HCT116 (cell line): ENCODE data around the gene SLC9C2. TPM values are rescaled to one million over a fixed set of nuclear protein-coding genes. Genes with fewer than 3 reads are reported as not detected.

ENCODE experiments used
- ATAC-seq: fragments of 200-7000 bp; cut with Tn5 transposase; 2 replicates; pipeline ENCODE4 v1.9.1; 2020; ENCODE audit warnings: mild to moderate bottlenecking, moderate library complexity
- BruUV-seq: library from RNA; stranded (reverse); fragments of 400-500 nt; replicated peaks from 2 replicates; lab custom pipeline; 2021; lab: Mats Ljungman, UMichigan
- CTCF ChIA-PET: fragments of 300-600 bp; sonication (Branson Sonifier 250); formaldehyde crosslinking; loops from one replicate; lab custom pipeline; 2021; ENCODE audit warnings: antibody characterized with exemption; lab: Charles Lee
- POLR2A ChIA-PET: fragments of 300-600, 350-600 bp; sonication (Branson Sonifier 250); formaldehyde crosslinking; loops from one replicate; lab custom pipeline; 2021; ENCODE audit warnings: antibody characterized with exemption; lab: Charles Lee
- RAD21 ChIA-PET, 2 experiments: fragments of 300-600 bp; sonication (Branson Sonifier 250); formaldehyde crosslinking; loops; one replicate each; lab custom pipeline; 2023; ENCODE audit warnings: low total read pairs in 2 of 2; ENCODE audit not compliant: uncharacterized antibody in 2 of 2, unreplicated experiment in 2 of 2, low non-redundant PET in 1 of 2; lab: Charles Lee
- DNase-seq: peaks from one replicate; pipeline ENCODE4 v3.0.0-alpha.2; 2010; ENCODE audit warnings: low read depth, low spot score
- H2AFZ ChIP-seq: fragments of 200-600 bp; shearing (Covaris generic), sonication (generic); 2 replicates; pipeline ENCODE4 v1.6.1; 2017; ENCODE audit warnings: low read depth, mixed run types, mixed read lengths, antibody characterized with exemption, low read length; ENCODE audit not compliant: poor library complexity, severe bottlenecking
- H3K27ac ChIP-seq: 2 replicates; pipeline ENCODE4 v1.5.1; 2012; ENCODE audit warnings: low read depth, low read length
- H3K27me3 ChIP-seq: fragments of 200-600 bp; sonication (generic); 2 replicates; pipeline ENCODE4 v1.6.1; 2016; ENCODE audit warnings: mixed run types, low read length, mixed read lengths; ENCODE audit not compliant: insufficient read depth
- H3K36me3 ChIP-seq, 2 experiments: fragments of 200-500 bp in 1 of 2; fragments of 200-600 bp in 1 of 2; sonication (Bioruptor generic) in 1 of 2; sonication (generic) in 1 of 2; 2 replicates each; pipeline versions ENCODE4 v1.5.1 to v1.6.1; 2014 to 2016; ENCODE audit warnings: low read length in 2 of 2, inconsistent platforms in 1 of 2, mixed read lengths in 1 of 2, mixed run types in 1 of 2; ENCODE audit not compliant: insufficient read depth in 2 of 2, control insufficient read depth in 1 of 2
- H3K4me1 ChIP-seq, 2 experiments: fragments of 200-600 bp in 1 of 2; sonication (generic) in 1 of 2; 2 replicates each; pipeline versions ENCODE4 v1.5.1 to v1.6.1; 2012 to 2017; ENCODE audit warnings: low read length in 2 of 2, inconsistent platforms in 1 of 2, mild to moderate bottlenecking in 1 of 2, mixed read lengths in 1 of 2, mixed run types in 1 of 2, moderate library complexity in 1 of 2; ENCODE audit not compliant: insufficient read depth in 2 of 2, control insufficient read depth in 1 of 2
- H3K4me2 ChIP-seq: fragments of 200-600 bp; sonication (generic); 2 replicates; pipeline ENCODE4 v1.6.1; 2017; ENCODE audit warnings: mixed run types, low read length, mixed read lengths
- H3K4me3 ChIP-seq, 2 experiments: fragments of 200-600 bp in 1 of 2; sonication (generic) in 1 of 2; replicated peaks in 1 of 2; 2 replicates each; pipeline ENCODE4 v1.5.1; 2011 to 2016; ENCODE audit warnings: low read length in 2 of 2, control low read depth in 1 of 2, low read depth in 1 of 2, mild to moderate bottlenecking in 1 of 2, mixed read lengths in 1 of 2, mixed run types in 1 of 2
- H3K79me2 ChIP-seq: fragments of 200-600 bp; sonication (generic); 2 replicates; pipeline ENCODE4 v1.6.1; 2017; ENCODE audit warnings: mild to moderate bottlenecking, mixed run types, low read length, moderate library complexity, mixed read lengths; ENCODE audit not compliant: insufficient read depth
- H3K9ac ChIP-seq: fragments of 200-600 bp; sonication (generic); 2 replicates; pipeline ENCODE4 v1.6.1; 2016; ENCODE audit warnings: low read length, mixed read lengths
- H3K9me2 ChIP-seq: fragments of 200-600 bp; sonication (generic), shearing (Covaris generic); 2 replicates; pipeline ENCODE4 v1.6.1; 2017; ENCODE audit warnings: mixed run types, mild to moderate bottlenecking, moderate library complexity; ENCODE audit not compliant: insufficient read depth
- H3K9me3 ChIP-seq, 2 experiments: fragments of 200-500 bp in 1 of 2; fragments of 200-600 bp in 1 of 2; sonication (Bioruptor generic) in 1 of 2; sonication (generic) in 1 of 2; 2 replicates each; pipeline ENCODE4 v1.6.1; 2014 to 2017; ENCODE audit warnings: low read length in 2 of 2, mixed read lengths in 2 of 2, inconsistent platforms in 1 of 2, low read depth in 1 of 2, mild to moderate bottlenecking in 1 of 2, mixed run types in 1 of 2, moderate library complexity in 1 of 2; ENCODE audit not compliant: control insufficient read depth in 1 of 2, insufficient read depth in 1 of 2
- H4K20me1 ChIP-seq: fragments of 200-600 bp; sonication (generic), shearing (Covaris generic); 2 replicates; pipeline ENCODE4 v1.6.1; 2017; ENCODE audit warnings: mixed run types, mild to moderate bottlenecking, moderate library complexity; ENCODE audit not compliant: insufficient read depth
- ATF3 ChIP-seq: IDR thresholded peaks from 2 replicates; pipeline ENCODE4 v1.6.1; 2012
- CBX3 ChIP-seq: IDR thresholded peaks from 2 replicates; pipeline ENCODE4 v1.6.1; 2012; ENCODE audit warnings: low read depth
- CEBPB ChIP-seq: IDR thresholded peaks from 2 replicates; pipeline ENCODE4 v1.6.1; 2012; ENCODE audit warnings: low read depth
- EGR1 ChIP-seq: IDR thresholded peaks from 2 replicates; pipeline ENCODE4 v1.6.1; 2012; ENCODE audit warnings: low read depth
- ELF1 ChIP-seq: IDR thresholded peaks from 2 replicates; pipeline ENCODE4 v1.6.1; 2012; ENCODE audit warnings: low read depth, borderline replicate concordance
- EZH2 ChIP-seq: fragments of 200-600 bp; sonication (generic); IDR thresholded peaks from 2 replicates; pipeline ENCODE4 v1.6.1; 2017; ENCODE audit warnings: antibody characterized with exemption, mixed run types
- FOSL1 ChIP-seq: IDR thresholded peaks from 2 replicates; pipeline ENCODE4 v1.6.1; 2012; ENCODE audit warnings: low read depth
- JUND ChIP-seq: IDR thresholded peaks from 2 replicates; pipeline ENCODE4 v1.6.1; 2012
- MAX ChIP-seq: IDR thresholded peaks from 2 replicates; pipeline ENCODE4 v1.6.1; 2012
- POLR2A ChIP-seq: IDR thresholded peaks from 2 replicates; pipeline ENCODE4 v1.7.0; 2011; ENCODE audit warnings: borderline replicate concordance; ENCODE audit not compliant: insufficient read depth, insufficient read length; ENCODE audit errors: extremely low read depth
- RAD21 ChIP-seq: IDR thresholded peaks from 2 replicates; pipeline ENCODE4 v1.6.1; 2012; ENCODE audit warnings: low read depth, mild to moderate bottlenecking
- SIN3A ChIP-seq: IDR thresholded peaks from 2 replicates; pipeline ENCODE4 v1.6.1; 2012; ENCODE audit warnings: low read depth
- SP1 ChIP-seq: IDR thresholded peaks from 2 replicates; pipeline ENCODE4 v1.6.1; 2012; ENCODE audit warnings: low read depth
- SRF ChIP-seq: IDR thresholded peaks from 2 replicates; pipeline ENCODE4 v1.6.1; 2012; ENCODE audit warnings: low read depth
- TCF7L2 ChIP-seq: IDR thresholded peaks from 2 replicates; pipeline ENCODE4 v1.7.0; 2011; ENCODE audit warnings: borderline replicate concordance, inconsistent platforms; ENCODE audit not compliant: insufficient read depth, insufficient read length; ENCODE audit errors: extremely low read depth
- YY1 ChIP-seq: IDR thresholded peaks from 2 replicates; pipeline ENCODE4 v1.6.1; 2011; ENCODE audit warnings: low read length, low read depth, moderate library complexity, mild to moderate bottlenecking; ENCODE audit not compliant: insufficient replicate concordance; ENCODE audit errors: extremely low read depth
- ZBTB33 ChIP-seq: IDR thresholded peaks from 2 replicates; pipeline ENCODE4 v1.6.1; 2011; ENCODE audit warnings: mild to moderate bottlenecking, low read length, moderate library complexity; ENCODE audit not compliant: insufficient replicate concordance; ENCODE audit errors: extremely low read depth
- ZNF274 ChIP-seq: fragments of 200-500 bp; sonication (Bioruptor generic); IDR thresholded peaks from 2 replicates; pipeline ENCODE4 v1.6.1; 2014; ENCODE audit warnings: mild to moderate bottlenecking, low read depth, low read length, inconsistent platforms
- intact Hi-C: fragments of 100-400 bp; cut with micrococcal nuclease; formaldehyde crosslinking; loops from 2 replicates; pipeline ENCODE4 v1.10.0; 2022
- total RNA-seq: library from RNA; stranded (reverse); gene quantifications from one replicate; pipeline ENCODE4 v1.2.1, GENCODE V29; 2021; ENCODE audit not compliant: unreplicated experiment

SLC9C2 gene
- total RNA-seq, 1 experiment from 2014 or later = not detected

GRCh38 chr1:173503391-173503790, 99.5 kb downstream of the SLC9C2 start:
- Histone ChIP-seq H3K4me3 (no peak overlapping the region), H3K4me2 (no peak overlapping the region), H3K27me3 (no peaks in the 10 kb centered on the region), H3K4me1 (peaks cover 9 to 19% of the 10 kb centered on the region in 2 experiments), H3K36me3 (no peaks in the 10 kb centered on the region), H3K9me3 (no peaks in the 10 kb centered on the region), H3K9ac (no peak overlapping the region)
- CTCF ChIA-PET = no interaction called here
- no TSS peak for BruUV-seq
- intact Hi-C loops = no loop called here
- RAD21 ChIA-PET = no interaction called here
- DNase-seq = no peak
- TF ChIP-seq FOSL1 (no peak), YY1 (no peak), SP1 (no peak), SIN3A (no peak), EZH2 (no peak), ZBTB33 (no peak)
- TF ChIP-seq, all 23 proteins: peak for 0
- POLR2A ChIA-PET = no interaction called here
- Histone ChIP-seq H2AFZ (no peak overlapping the region), H3K9me2 (no peaks in the 10 kb centered on the region), H3K27ac (no peak overlapping the region), H4K20me1 (no peaks in the 10 kb centered on the region), H3K79me2 (no peaks in the 10 kb centered on the region)
- ATAC-seq = no peak

- CTCF ChIA-PET = no interaction called here
- H3K27me3 ChIP-seq = no peaks in the 10 kb centered on the region
- POLR2A ChIA-PET = no interaction called here
- TF ChIP-seq SIN3A = no peak
- no peak for TF ChIP-seq ZNF274
- no peak for TF ChIP-seq POLR2A
- no peak for TF ChIP-seq FOSL1
- no peak for TF ChIP-seq ATF3
- TF ChIP-seq JUND = no peak
- TF ChIP-seq MAX = no peak
- TF ChIP-seq RAD21 = no peak
- TF ChIP-seq SRF = no peak
- TF ChIP-seq CEBPB = no peak
- TF ChIP-seq CBX3 = no peak
- TF ChIP-seq ELF1 = no peak
- TF ChIP-seq TCF7L2 = no peak
- no peak for TF ChIP-seq EZH2
- no peak for TF ChIP-seq ZBTB33
- TF ChIP-seq EGR1 = no peak
- no peak for TF ChIP-seq SP1
These were observed 100.8 kb downstream of the SLC9C2 start for GRCh38 chr1:173502104-173502503.

More at GRCh38 chr1:173502104-173502503, 100.8 kb downstream of the SLC9C2 start:
- H3K79me2 ChIP-seq = no peaks in the 10 kb centered on the region
- RAD21 ChIA-PET = no interaction called here
- H3K9me3 ChIP-seq = peaks cover 0 to under 1% of the 10 kb centered on the region in 2 experiments; a peak in 1 of 4 replicates
- ATAC-seq = no peak
- no peak for DNase-seq
- no TSS peak for BruUV-seq
- H2AFZ ChIP-seq = no peak overlapping the region
- no peaks in the 10 kb centered on the region for H4K20me1 ChIP-seq
- H3K9me2 ChIP-seq = no peaks in the 10 kb centered on the region
- H3K4me3 ChIP-seq = no peak overlapping the region
- no peak overlapping the region for H3K27ac ChIP-seq
- no peaks in the 10 kb centered on the region for H3K36me3 ChIP-seq
- H3K4me1 ChIP-seq = peaks cover under 1 to 10% of the 10 kb centered on the region in 2 experiments; a peak in 3 of 4 replicates
- no peak overlapping the region for H3K9ac ChIP-seq
- no peak overlapping the region for H3K4me2 ChIP-seq
- intact Hi-C loops = no loop called here
